GM19397 (cell line): Measurements from ENCODE around the gene SKP2.
"Not testable (repeated sequence)": the region's sequence is repeated elsewhere in the genome, so short reads cannot be mapped to it uniquely, and the experiment has no call there.

Experiments used
- ATAC-seq: cut with Tn5 transposase; IDR thresholded peaks from one replicate; pipeline ENCODE4 v1.9.1; 2021; ENCODE audit warnings: mild to moderate bottlenecking, moderate library complexity; ENCODE audit not compliant: unreplicated experiment

SKP2 gene

DNA sequence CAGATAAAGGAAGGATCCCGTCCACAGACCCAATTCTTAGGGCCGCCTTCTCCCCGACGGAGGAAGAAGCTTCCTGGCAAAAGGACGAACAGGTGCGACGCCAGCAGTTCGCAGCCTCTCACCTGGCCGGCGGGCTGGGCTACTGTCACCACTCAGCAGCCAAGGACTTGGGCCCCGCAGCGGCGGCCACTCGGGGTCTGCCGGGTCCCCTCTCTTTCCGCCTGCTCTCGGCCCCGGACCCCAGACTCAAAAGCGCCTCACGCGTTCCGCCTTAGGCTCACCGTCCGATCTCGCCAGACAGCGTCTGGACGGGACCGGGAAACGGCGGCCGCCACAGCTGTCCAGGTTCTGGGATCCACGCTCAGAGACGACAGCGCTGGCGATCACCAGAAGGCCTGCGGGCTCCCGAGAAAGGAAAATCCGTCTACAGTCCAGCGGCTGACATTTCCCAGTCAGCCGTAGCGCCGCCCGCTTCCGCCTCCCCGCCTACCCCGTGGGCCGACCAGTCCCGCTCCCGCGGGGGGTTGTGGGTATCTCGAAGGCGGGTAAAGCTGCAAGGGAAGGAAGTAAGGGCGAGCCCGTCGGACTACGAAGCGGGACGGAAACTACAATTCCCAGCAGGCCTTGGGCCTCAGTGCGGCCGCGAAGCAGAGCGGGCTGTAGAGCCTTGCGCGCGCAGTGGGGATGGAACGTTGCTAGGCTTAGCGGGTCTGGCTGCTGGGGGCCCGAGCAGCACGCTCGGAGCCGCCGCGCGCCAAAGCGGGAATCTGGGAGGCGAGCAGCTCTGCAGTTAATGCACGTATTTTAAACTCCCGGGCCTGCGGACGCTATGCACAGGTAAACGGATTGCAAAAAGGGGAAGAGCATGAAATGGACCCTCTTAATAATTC lies at the start of gene SKP2, which contains the start of gene LMBRD2:
TSS of gene SKP2 (plus strand) at position 678 of the 890 bp plus-strand sequence. CDS start at position 830, 152 bp downstream.
TSS of gene LMBRD2 (minus strand) at position 454 of the 890 bp plus-strand sequence. CDS start 8,538 bp downstream, outside the sequence.
- peak; percentile 98 for ATAC-seq

DNA sequence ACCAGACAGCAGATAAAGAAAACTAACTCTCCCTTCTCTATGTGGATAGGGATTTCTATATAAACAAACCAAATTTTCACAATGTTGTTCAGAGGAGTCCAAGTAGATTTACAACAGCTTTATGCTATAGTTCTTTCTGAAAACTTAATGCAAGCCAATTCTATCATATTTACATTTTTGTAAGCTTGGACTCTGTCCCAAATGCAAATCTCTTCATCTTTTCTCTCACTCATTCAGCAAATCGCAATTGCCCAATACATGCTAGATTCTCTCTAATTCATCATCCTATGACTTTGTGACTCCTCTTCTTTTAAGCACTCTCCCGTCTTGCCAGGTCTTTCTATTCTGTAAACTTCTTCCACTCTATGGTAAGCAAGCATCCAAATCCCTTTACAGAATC lies 46.1 kb upstream of the SKP2 start:
- no peak for ATAC-seq

DNA sequence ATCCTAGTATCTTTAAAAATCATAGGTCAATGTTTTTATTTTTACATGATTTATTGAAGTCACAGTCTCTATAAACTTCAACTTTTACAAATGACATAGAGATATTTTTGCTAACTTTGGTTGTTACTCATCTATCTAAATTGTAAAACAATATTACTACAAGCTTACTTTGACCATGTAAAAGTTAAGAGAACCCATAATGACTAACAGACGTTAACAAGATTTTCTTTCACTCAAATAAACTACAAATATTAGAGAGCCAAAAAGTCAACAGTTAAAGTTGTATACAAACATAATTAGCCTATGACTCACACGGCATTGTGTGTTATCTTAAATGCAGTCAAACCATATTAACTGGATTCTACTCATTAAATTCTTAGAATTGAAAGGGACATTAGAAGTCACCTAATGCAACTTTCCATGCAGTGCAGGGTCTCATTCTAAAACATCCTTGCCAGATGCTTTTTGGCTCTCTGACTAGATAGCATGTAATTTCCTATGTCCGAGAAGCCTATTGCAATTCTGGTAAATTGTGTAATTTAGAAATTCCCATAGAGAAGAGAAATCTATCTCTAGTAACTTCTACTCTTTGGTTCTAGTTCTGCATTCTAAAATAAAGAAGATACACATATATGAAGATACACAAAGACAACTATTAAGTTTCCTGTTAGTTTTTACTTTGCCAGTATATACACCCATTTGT lies 43.0 kb upstream of the SKP2 start:
- no peak for ATAC-seq

DNA sequence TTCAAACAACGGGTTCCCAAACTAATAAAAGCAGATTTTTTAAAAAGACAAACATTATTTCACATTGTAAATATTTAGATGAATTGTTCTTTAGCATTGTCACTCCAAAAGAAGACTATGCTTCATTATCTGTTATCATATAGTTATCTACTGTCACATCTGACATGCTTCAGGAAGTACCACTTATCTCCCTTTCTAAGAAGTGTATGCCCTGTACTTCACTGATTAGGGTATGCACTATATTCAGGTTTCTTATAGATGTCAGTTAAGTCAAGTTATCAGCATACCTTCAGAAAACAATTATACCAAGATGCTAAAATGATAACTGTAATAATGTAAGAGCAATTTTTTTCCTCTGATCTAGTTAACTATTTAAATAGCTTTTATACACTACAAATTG lies 40.7 kb upstream of the SKP2 start:
- ATAC-seq = no peak

DNA sequence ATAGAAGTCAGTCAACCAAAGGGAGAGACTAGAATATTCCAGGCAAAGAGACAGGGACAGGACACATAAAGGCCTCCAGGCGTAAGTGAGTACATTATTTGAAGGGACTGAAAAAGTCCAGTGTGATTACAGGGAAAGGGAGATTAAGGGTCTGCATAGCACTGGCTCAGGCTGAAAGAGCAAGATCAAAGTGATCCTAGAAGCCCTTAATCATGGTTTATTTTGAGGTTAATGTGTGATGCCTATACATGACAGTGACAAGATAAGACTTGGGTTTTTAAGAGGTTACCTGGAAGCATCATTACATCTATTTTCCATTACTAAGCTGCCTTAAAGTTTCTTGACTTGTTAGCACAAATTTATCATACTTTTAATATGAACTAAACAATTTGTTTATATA lies 26.0 kb upstream of the SKP2 start:
- no peak for ATAC-seq

DNA sequence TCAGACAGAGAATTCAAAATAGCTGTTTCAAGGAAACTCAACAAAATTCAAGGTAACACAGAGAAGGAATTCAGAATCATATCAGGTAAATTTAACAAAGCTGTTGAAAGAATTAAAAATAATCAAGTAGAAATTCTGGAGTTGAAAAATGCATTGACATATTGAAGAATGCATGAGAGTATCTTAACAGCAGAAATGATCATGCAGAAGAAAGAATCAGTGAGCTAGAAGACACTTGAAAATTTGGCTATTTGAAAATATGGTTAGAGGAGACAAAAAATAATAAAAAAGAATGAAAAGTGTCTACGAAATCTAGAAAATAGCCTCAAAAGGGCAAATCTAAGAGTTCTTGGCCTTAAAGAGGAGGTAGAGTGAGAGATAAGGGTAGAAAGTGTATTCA lies 23.1 kb upstream of the SKP2 start:
- no peak for ATAC-seq

DNA sequence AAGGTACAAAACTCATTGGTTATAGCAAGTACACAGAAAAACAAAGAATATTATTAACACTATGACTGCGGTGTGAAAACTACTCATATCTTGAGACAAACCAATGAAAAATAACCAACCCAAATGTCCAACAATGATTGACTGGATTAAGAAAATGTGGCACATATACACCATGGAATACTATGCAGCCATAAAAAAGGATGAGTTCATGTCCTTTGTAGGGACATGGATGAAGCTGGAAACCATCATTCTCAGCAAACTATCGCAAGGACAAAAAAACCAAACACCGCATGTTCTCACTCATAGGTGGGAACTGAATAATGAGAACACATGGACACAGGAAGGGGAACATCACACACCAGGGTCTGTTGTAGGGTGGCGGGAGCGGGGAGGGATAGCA lies 22.2 kb upstream of the SKP2 start:
- ATAC-seq = not testable (repeated sequence)

DNA sequence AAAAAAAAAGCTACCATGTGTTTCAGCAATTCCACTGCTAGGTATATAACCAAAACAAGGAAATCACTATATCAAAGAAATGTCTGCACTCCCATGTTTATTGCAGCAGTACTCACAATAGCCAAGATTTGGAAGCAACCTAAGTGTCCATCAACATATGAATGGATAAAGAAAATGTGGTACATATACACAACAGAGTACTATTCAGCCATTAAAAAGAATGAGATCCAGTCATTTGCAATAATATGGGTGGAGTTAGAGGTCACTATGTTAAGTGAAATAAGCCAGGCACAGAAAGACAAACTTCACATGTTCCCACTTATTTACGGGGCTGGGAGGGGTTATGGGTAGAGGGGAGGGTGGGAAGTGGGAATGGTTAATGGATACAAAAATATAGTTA lies 18.9 kb upstream of the SKP2 start:
- not testable (repeated sequence) for ATAC-seq

DNA sequence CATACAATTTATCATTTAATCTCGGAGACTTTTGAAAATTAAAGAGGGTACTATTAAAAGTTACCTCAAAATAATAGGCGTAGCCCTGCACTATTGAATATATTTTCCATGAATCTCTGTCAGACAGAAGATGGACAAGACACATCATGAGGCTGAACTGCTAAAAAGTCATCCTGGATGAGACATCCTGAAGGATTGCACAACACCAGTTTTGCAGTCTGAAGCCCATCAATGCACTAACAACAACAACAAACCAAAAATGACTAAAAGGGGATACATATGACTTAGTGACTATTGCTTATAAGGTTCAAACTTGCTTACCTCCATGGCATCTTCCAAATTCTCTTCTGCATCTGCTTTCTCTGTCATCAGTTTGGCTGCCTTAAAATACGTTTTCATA lies 15.9 kb upstream of the SKP2 start:
- ATAC-seq = no peak

DNA sequence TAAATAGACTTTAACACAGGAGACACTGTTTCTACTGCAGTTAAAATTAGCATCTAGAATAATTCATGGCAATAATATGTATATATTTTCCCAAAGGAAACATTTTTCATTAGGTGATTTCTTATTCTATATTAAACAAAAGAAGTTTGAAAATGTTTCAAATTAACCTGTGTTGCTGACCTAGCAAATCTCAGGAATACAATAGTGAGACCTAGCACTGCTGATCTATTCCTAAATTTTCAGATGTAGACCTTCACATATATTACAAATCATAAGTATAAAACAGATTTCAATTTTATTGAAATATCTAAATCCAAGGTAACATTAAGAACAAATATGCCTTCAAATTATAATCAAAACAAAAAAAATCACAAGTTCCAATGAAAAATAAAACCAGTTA lies 15.3 kb upstream of the SKP2 start:
- no peak for ATAC-seq

DNA sequence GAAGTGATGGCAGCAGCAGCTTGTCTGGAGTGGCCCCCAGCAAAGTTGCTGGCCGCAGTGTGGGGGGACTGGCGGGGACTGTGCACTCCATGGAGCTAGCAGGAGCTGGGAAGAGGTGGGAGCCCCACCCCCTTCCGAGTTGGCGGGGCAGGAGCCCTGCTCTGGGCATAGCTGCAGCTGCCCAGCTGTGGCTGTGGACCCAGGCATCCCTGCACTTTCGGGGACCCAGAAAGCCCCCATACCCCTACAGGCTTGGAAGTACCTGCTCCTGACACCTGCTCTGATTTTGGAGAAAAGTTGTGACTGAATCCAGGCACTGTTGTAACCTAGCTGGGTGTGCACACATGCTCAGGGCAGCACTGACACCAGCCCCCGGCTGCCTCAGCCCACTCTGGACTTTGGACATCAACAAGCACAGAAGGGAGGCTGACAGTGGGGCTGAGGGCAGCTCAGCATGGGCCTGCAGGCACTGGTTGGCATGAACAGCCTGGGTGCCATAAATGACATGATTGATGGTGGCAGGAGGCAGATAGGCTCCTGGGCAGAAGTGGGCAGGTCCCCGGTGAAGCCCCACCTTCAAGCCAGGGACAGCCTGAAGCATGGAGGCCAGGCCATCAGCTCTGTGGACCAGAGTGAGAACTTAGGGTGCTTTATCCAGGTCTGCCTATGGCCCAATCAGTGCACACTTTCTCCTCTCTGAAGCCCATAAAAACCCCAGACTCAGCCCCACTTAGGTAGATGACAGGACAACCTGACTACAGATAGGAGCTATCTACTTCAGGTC lies 12.8 kb upstream of the SKP2 start:
- ATAC-seq = no peak

DNA sequence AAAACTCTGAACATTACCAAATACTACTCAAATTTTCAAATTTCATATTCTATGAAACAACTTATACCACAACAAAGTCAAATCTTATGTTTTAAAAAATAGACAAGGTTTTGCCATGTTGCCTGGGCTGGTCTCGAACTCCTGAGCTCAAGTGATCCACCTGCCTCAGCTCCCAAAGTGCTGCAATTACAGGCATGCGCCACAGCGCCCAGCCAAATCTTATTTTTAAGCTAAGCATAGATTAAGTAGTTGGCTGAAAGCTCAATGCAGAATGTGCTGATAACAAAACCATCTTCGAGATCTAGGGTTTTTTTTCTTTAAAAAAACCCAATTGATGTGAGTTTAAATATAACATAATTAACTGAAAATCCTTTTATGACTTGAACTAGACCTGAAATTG lies 6.6 kb upstream of the SKP2 start:
- no peak for ATAC-seq

DNA sequence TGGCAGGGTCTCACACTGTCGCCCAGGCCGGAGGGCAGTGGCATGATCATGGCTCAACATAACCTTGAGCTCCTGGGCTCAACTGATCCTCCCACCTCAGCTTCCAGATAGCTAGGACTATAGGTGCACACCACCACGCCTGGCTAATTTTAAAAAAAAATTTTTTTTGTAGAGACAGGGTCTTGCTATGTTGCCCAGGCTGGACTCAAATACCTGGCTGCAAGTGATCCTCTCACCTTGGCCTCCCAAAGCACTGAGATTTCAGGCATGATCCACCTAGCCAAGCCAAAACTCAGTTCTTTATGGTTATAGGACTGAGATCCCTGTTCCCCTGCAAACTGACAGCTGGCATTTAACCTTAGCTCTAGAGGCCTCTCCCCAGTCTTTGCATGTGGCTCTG lies 5.5 kb upstream of the SKP2 start:
- no peak for ATAC-seq

DNA sequence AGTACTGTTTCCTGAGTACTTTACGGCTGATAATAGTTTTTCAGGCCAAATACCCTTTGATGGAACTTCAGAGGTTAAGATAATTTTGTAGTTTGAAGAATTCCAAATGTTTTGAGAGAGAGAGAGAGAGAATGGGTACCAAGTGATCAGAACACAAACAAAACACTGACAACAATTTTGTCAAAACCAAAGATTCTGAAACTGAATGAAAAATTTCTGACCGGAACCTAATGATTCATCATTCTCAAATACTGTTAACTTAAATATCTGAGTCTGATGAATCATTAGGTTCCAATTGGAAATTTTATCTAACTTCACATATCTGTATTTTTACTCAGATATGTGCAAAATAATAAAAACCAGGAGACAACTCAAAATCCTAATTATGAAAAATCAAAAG lies 4.2 kb upstream of the SKP2 start:
- no peak for ATAC-seq

DNA sequence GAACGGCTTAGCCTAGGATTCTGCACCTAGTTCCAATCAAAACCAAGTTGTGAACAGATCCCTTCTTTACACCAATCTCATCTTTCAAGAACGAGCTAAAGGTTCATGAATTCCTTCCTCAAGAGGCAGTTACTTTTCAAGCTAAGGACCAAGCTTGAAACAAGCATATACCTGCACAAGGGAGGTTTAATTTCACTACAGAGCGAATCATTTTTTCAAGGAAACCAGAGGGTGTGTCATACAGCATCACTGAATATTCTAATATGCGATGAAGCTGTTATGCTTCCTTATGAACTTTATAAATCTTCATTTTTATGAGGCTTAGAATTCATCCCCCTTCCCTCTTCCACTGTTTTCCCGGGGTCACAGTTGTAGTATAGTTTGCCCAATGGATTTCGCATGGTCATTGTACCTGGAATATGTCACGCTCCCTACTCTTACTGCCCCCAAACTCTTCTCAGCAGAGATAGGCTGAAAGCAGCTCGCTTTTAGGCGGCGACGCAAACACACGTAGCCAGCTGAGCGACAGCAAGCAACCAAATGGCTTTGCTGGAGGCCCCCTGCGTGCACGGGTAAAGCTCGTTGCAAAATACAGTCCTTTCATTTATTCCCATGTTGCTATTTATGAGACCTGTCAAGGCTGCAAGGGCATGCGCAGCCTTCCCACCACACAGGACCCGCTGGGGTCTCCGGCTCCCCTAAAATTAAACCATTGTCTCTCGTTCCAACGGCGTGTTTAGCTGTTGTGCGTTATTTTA lies 1.1 kb upstream of the SKP2 start:
- ATAC-seq = no peak

DNA sequence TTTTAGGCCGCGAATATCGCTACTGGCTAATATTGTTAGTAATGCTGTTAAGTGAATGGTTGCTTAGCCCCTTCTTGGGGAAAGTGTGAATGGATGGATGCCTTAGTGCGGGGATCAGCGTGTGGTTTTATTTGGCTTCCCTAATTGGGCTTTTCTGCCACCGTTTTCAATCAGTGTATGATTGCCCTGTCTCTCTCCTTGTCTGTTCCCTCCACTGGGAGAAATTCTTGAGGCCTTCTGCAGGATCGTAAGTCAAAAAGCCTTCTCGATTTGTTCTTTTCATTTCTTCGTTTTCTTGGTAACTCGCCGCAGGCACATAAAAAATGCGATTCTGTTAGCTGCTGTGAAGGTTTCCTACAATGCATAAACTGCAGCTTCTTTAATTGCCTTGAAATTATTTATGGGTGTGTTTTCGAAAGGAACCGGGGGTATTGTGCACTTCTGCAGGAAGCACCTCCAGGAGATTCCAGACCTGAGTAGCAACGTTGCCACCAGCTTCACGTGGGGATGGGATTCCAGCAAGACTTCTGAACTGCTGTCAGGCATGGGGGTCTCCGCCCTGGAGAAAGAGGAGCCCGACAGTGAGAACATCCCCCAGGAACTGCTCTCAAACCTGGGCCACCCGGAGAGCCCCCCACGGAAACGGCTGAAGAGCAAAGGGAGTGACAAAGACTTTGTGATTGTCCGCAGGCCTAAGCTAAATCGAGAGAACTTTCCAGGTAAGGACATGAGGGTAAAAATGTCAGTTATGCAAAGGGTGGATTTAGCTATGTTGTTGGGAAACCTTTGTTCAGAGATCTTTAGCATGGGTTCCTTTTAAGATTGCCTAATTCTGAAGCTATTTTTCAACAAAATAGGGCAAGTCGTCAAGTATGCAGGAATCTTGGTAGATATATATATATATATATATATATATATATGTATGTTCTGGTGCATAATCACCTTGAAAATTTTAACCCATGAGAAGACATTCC lies 700 bp downstream of the SKP2 start:
- ATAC-seq = no peak

DNA sequence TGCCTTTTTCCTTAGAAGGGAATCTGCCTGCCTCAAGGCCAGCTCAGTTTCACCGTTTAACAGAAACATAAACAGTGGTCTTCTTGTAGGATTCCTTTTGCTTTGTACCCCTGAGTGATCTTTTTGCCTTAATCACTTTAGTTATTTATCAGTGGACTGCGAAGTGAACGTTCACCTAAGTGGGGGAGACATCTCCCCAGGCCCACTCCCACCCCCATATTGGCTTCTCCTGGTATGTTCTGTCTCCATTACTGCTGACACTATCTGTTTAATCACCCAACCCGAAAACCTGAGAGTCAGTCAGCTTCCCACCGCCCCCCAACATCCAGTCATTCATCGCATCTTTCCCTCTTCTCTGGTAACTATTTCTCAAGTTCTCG lies 1.4 kb downstream of the SKP2 start:
- ATAC-seq = no peak

DNA sequence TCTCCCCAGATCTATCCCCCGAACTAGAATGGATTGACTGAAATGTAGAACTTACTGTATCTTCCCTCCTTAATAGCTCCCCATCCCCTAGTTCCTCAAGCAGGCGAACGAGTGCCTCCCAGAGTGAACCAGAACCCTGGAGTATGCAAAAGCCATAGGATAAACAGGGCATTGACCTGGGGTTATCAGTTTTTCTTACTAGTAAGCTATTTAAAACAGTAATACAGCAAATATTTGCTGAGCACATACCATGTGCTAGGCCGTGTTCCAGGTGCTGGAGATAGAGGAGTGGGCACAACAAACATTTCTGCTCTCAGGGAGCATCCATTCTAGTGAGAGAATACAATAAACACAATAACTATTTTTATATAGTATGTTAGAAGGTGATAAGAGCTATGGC lies 1.8 kb downstream of the SKP2 start:
- no peak for ATAC-seq

DNA sequence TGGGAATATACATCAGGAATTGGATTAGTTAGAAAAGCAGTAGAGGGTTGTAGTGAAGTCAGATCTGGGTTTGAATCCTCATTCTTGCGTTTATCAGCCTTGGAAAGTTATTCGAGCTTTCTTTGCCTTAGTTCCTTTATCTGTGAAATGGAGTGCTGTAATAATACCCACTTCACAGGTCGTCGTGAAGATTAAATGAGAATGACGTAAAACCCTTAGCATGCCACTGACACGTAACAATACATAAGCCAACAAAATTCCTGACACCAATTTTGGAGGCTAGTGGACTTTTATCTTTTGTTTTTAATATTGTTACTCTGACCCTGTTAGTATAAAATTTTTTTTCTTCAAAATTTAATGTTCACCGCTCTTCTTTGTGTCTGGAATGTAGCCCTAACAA lies 3.4 kb downstream of the SKP2 start:
- ATAC-seq = no peak
